Measurements from ENCODE around the gene GADD45G.

- TF ChIP-seq CTCF (IDR thresholded peaks at IDR 0.05; ENCODE audit: low read depth, low read length, missing input control) (no peak), MAX (IDR thresholded peaks at IDR 0.05) (no peak), GABPA (IDR thresholded peaks at IDR 0.05 in 1 of 2, conservative IDR thresholded peaks at IDR 0.05 in 1 of 2) (no peak), ZBTB33 (IDR thresholded peaks at IDR 0.05) (no peak), RAD21 (IDR thresholded peaks at IDR 0.05) (no peak), REST (IDR thresholded peaks at IDR 0.05) (no peak), TAF1 (conservative IDR thresholded peaks at IDR 0.05) (no peak), EGR1 (IDR thresholded peaks at IDR 0.05; ENCODE audit: low read depth in 2 of 2) (no peak)
These were observed 6.6 kb downstream of the GADD45G start for GRCh38 chr9:89611425-89611824.
